Adipocyte (in vitro differentiated cells): ENCODE results near the gene ACTN2.
A peak's percentile ranks its signal among the peaks of the same experiment; 100 is the strongest.

Experiments used
- DNase-seq: peaks from one replicate; pipeline ENCODE4 v3.0.0-alpha.2; 2015; ENCODE audit warnings: low read depth
- H3K27me3 ChIP-seq: replicated peaks from 2 replicates; pipeline ENCODE4 v1.7.0; 2013; ENCODE audit warnings: mild to moderate bottlenecking, low read length, moderate library complexity; ENCODE audit not compliant: control insufficient read depth, insufficient read depth
- H3K36me3 ChIP-seq: 2 replicates; pipeline ENCODE4 v1.7.0; 2013; ENCODE audit warnings: low read length, mild to moderate bottlenecking, moderate library complexity; ENCODE audit not compliant: control insufficient read depth, insufficient read depth, severe bottlenecking
- H3K4me1 ChIP-seq: 2 replicates; pipeline ENCODE4 v1.7.0; 2013; ENCODE audit warnings: mild to moderate bottlenecking, low read length, moderate library complexity; ENCODE audit not compliant: control insufficient read depth, insufficient read depth
- H3K4me3 ChIP-seq: 2 replicates; pipeline ENCODE4 v1.7.0; 2013; ENCODE audit warnings: mild to moderate bottlenecking, low read length, moderate library complexity
- H3K9ac ChIP-seq: 2 replicates; pipeline ENCODE4 v1.7.0; 2013; ENCODE audit warnings: mild to moderate bottlenecking, low read length, moderate library complexity
- H3K9me3 ChIP-seq: 2 replicates; pipeline ENCODE4 v1.7.0; 2013; ENCODE audit warnings: mild to moderate bottlenecking, low read length, moderate library complexity; ENCODE audit not compliant: control insufficient read depth

The ACTN2 gene

DNA sequence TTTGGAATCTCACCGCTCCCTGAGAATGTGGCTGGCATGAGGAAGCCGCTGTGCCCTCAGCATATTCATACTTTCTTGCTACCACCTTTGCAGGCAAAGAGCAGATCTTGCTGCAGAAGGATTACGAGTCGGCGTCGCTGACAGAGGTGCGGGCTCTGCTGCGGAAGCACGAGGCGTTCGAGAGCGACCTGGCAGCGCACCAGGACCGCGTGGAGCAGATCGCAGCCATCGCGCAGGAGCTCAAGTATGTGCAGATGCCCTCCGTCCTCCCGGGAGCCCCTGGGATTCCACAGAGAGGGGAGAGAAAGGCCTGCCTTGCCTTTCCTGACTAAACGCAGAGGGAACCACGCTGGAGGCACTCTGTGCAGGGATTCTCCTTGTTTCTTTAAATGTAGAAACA is 58.2 kb downstream of the ACTN2 start:
- DNase-seq = no peak
- Histone ChIP-seq H3K9ac (no peak overlapping the region), H3K36me3 (no peaks in the 10 kb centered on the region), H3K9me3 (no peaks in the 10 kb centered on the region), H3K4me1 (no peaks in the 10 kb centered on the region), H3K27me3 (peaks cover 3% of the 10 kb centered on the region), H3K4me3 (no peak overlapping the region)

DNA sequence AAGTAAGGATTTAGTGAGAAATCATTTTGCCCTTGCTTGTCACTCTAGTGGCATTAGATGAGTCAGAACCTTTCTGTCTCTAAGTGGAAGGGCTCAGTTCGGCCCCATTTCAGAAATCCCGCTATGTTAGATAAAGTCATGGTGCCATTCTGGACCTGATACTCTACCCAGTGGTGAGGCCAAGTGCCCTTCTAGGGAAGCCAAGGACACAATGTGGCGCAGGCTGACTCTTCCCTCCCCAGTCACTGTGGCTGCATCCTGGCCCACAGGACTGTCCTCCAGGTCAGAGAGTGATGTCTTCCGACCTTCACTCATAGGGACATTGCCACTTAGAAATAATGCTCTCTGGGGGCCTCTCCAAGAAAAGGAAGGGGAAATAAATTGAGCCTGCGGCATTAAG is 60.5 kb downstream of the ACTN2 start:
- no peaks in the 10 kb centered on the region for H3K36me3 ChIP-seq
- H3K9ac ChIP-seq = no peak overlapping the region
- H3K27me3 ChIP-seq = peaks cover 3% of the 10 kb centered on the region
- DNase-seq = no peak
- no peak overlapping the region for H3K4me3 ChIP-seq
- no peaks in the 10 kb centered on the region for H3K9me3 ChIP-seq
- H3K4me1 ChIP-seq = no peaks in the 10 kb centered on the region

DNA sequence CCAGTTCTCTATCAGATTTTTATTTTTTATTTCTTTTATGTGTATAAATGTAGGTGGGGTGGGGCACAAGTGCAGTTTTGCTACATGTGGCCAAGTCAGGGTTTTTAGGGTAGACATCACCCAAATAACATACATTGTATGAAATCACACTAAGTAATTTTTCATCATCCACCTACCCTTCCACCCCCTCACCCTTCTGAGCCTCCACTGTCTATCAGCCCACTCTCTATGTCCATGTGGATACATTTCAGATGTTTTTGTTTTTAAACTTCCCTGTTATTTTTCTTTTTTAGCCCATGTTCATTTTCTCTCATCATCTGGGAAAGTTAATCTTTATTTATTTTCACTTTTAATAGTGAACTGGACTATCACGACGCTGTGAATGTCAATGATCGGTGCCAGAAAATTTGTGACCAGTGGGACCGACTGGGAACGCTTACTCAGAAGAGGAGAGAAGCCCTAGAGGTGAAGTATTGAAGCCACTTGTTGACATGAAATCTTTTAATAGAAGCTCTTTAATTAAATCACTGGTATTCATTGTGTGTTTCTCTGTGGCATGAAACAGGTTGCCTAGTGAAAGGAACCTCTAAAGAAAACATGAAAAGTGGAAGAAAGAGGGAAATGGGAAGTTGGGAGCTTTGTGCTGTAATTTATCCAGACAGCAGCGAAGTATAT is 61.1 kb downstream of the ACTN2 start:
- Histone ChIP-seq H3K9me3 (no peaks in the 10 kb centered on the region), H3K9ac (no peak overlapping the region), H3K4me3 (no peak overlapping the region), H3K27me3 (peaks cover 3% of the 10 kb centered on the region), H3K4me1 (no peaks in the 10 kb centered on the region), H3K36me3 (no peaks in the 10 kb centered on the region)
- no peak for DNase-seq

DNA sequence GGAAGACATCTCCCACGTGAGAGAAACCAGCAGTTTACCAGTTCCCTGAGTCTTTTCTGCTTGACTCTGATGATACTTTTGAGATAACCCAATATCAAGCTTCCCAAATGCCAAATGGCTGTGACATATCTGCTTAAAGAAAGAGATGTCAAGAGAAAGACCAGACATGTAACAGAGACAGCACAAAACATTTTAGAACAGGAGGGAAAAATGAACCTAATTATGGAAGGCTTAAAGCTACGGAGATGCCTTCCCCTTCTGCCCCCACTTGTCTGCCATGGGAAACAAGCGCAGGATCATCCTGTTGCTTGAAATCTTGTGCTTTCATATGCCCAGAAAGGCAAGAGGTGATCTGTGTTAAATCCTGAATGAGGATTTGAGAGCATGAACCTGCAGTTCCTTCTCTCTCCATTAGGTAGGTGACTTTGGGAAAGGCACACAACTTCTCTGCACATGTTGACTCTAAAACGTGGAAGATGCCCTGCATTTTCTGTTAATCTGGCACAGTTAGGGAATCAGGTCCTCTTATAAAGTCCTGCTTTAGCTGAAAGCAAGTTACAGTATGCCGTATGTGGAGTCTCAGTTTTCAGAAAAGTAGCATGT is 62.1 kb downstream of the ACTN2 start:
- peaks cover 3% of the 10 kb centered on the region for H3K27me3 ChIP-seq
- no peak for DNase-seq
- no peaks in the 10 kb centered on the region for H3K9me3 ChIP-seq
- no peaks in the 10 kb centered on the region for H3K36me3 ChIP-seq
- H3K9ac ChIP-seq = no peak overlapping the region
- no peaks in the 10 kb centered on the region for H3K4me1 ChIP-seq
- H3K4me3 ChIP-seq = no peak overlapping the region

DNA sequence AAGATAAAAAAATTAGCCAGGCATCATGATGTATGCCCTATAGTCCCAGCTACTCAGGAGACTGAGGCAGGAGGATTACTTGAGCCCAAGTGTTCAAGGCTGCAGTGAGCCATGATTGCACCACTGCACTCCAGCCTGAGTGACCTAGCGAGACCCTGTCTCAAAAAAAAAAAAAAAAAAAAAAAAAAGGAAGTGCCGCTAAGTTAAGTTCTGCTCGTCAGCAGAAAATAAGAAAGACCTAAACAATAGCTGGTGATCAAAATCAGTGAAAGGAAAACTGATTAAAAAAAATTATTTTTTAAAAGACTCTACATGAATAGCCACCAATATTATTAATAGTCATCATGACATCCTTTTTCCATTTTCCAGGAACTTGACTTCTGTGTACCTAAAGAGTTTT is 64.6 kb downstream of the ACTN2 start:
- H3K27me3 ChIP-seq = peaks cover 3% of the 10 kb centered on the region
- no peak for DNase-seq
- no peaks in the 10 kb centered on the region for H3K36me3 ChIP-seq
- H3K4me1 ChIP-seq = no peaks in the 10 kb centered on the region
- H3K4me3 ChIP-seq = no peak overlapping the region
- no peaks in the 10 kb centered on the region for H3K9me3 ChIP-seq
- no peak overlapping the region for H3K9ac ChIP-seq

DNA sequence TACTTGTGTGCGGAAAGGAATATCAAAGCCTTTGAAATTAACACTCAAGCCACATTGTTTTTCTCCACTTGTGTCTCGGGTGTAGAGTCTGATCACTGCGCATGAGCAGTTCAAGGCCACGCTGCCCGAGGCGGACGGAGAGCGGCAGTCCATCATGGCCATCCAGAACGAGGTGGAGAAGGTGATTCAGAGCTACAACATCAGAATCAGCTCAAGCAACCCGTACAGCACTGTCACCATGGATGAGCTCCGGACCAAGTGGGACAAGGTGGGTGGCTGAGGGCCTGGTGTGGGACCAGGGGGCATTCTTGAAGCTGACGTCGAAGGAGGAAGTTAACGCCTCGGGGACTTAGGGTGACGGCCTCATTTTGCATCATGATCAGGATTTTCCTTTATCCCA is 65.1 kb downstream of the ACTN2 start:
- no peaks in the 10 kb centered on the region for H3K4me1 ChIP-seq
- peaks cover 3% of the 10 kb centered on the region for H3K27me3 ChIP-seq
- no peaks in the 10 kb centered on the region for H3K36me3 ChIP-seq
- no peak overlapping the region for H3K4me3 ChIP-seq
- DNase-seq = no peak
- H3K9me3 ChIP-seq = no peaks in the 10 kb centered on the region
- no peak overlapping the region for H3K9ac ChIP-seq

DNA sequence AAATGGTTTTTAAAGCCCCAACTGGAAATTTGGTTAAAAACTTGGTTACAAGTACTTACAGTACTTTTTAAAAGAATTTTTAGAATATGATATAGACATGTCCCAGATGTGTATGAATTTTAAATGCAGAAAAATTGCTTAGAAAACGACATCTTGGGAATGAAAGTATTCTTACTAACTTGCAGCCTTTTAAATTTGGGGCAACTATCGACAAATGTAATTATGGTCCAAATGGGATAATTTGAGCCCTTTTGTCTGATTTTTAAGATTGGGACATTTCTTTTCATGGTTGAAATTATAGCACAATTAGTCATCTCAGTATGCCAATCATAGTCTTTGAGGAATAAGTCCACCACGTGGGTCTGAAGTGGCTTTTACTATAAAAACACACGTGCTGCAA is 65.6 kb downstream of the ACTN2 start:
- no peak for DNase-seq
- Histone ChIP-seq H3K36me3 (no peaks in the 10 kb centered on the region), H3K27me3 (peaks cover 3% of the 10 kb centered on the region), H3K9me3 (no peaks in the 10 kb centered on the region), H3K4me3 (no peak overlapping the region), H3K9ac (no peak overlapping the region), H3K4me1 (no peaks in the 10 kb centered on the region)

DNA sequence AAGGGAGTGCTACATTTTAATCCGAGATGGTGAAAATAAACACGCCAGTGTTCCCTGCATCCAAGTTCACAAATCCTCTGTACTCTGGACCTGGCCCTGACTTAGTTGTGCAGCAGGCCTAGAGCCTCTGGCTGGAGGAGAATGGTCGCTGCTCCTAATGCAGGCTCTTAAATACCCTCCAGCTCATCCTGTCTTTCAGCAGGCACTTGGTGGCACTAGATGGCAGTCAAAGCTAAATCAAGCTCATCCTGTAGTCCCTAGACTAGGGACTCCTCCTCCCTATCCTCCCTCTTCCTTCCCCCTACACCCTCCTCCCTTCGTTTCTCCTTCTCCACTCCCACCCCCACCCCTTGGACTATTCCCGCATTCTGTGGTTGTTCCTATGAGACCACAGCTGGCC is 67.2 kb downstream of the ACTN2 start:
- Histone ChIP-seq H3K4me3 (no peak overlapping the region), H3K9me3 (no peaks in the 10 kb centered on the region), H3K27me3 (no peaks in the 10 kb centered on the region), H3K4me1 (no peaks in the 10 kb centered on the region), H3K9ac (no peak overlapping the region), H3K36me3 (no peaks in the 10 kb centered on the region)
- peak; percentile 34 for DNase-seq

DNA sequence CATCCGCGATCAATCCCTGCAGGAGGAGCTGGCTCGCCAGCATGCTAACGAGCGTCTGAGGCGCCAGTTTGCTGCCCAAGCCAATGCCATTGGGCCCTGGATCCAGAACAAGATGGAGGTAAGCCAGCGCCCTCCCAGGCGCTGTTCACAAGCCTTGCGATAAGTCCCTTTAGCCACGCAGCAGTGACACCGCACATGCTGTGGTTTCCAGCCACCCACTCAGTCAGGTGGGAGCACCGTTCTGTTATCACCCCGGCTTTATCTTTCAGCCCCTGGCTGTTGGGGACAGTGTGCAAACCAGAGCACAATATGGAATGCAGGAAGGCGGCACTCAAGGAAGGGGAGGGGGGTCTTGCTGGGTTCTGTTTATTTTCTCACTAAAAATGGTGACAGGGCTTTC is 67.7 kb downstream of the ACTN2 start:
- Histone ChIP-seq H3K4me3 (no peak overlapping the region), H3K4me1 (no peaks in the 10 kb centered on the region), H3K27me3 (no peaks in the 10 kb centered on the region), H3K9me3 (no peaks in the 10 kb centered on the region), H3K36me3 (no peaks in the 10 kb centered on the region), H3K9ac (no peak overlapping the region)
- DNase-seq = no peak

DNA sequence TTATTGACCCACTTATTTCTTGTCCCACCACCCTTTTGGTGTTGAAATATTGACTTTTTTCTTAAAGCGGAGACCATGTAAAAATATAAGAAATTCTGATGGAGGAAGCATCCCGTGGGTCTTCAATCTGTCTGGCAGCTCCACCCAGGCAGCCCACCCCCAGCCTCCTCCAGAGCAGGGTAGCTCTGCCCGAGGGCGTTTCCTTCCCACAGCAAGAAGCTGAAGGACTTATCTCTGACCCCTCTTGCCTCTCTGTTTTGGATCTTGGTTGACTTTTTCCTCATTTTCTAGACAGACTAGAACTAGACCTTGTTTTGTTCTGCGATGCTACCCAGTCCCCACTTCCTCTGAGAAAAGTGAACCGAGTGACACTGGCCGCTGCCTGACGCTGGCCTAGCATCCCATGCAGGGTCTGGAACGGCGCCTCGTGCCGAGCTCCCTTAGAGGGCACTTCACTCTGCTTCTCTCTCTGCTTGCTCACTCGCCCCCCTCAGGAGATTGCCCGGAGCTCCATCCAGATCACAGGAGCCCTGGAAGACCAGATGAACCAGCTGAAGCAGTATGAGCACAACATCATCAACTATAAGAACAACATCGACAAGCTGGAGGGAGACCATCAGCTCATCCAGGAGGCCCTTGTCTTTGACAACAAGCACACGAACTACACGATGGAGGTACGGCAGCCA is 68.4 kb downstream of the ACTN2 start:
- Histone ChIP-seq H3K4me3 (no peak overlapping the region), H3K36me3 (no peaks in the 10 kb centered on the region), H3K9ac (no peak overlapping the region), H3K9me3 (no peaks in the 10 kb centered on the region), H3K4me1 (no peaks in the 10 kb centered on the region), H3K27me3 (no peaks in the 10 kb centered on the region)
- DNase-seq = no peak

DNA sequence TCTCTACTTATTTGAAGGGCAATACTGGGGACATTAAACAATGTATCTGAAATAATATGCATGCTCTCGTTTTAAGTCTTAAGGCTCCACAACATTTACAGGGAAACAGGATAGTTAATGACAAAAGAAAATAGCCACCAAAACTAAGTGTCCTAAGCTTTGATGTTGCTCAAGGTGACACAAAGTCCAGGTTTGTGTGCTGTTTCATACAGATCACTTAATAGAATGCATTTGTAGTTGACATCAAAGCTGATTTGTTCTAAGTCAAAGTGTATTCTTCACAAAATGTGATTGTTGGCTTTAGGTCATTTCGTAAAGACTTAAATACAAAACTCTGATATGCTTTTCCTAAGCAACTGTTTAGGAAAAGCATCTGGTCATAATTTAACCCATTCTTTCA is 71.3 kb downstream of the ACTN2 start:
- no peaks in the 10 kb centered on the region for H3K27me3 ChIP-seq
- no peaks in the 10 kb centered on the region for H3K4me1 ChIP-seq
- H3K4me3 ChIP-seq = no peak overlapping the region
- H3K9ac ChIP-seq = no peak overlapping the region
- no peak for DNase-seq
- H3K9me3 ChIP-seq = no peaks in the 10 kb centered on the region
- H3K36me3 ChIP-seq = no peaks in the 10 kb centered on the region
